HG03045 (cell line): ENCODE data around the gene CRYBG2.
"Not testable (repeated sequence)": the region's sequence is repeated elsewhere in the genome, so short reads cannot be mapped to it uniquely, and the experiment has no call there.

Source experiments
- ATAC-seq: cut with Tn5 transposase; IDR thresholded peaks from one replicate; pipeline ENCODE4 v1.9.1; 2021; ENCODE audit warnings: mild to moderate bottlenecking, moderate library complexity; ENCODE audit not compliant: unreplicated experiment

The CRYBG2 gene

GRCh38 chr1:26350701-26351589 lies 3.0 kb downstream of the CRYBG2 start:
- no peak for ATAC-seq

GRCh38 chr1:26350343-26350700 lies 3.6 kb downstream of the CRYBG2 start:
- no peak for ATAC-seq

- no peak for ATAC-seq
These were observed 4.1 kb downstream of the CRYBG2 start for GRCh38 chr1:26349877-26350244.

GRCh38 chr1:26349188-26349876 lies 4.6 kb downstream of the CRYBG2 start:
- no peak for ATAC-seq

GRCh38 chr1:26346274-26347033 lies 7.5 kb downstream of the CRYBG2 start:
- ATAC-seq: no peak

- no peak for ATAC-seq
These were observed 8.2 kb downstream of the CRYBG2 start for GRCh38 chr1:26345718-26346117.

- ATAC-seq: no peak
These were observed 9.6 kb downstream of the CRYBG2 start for GRCh38 chr1:26344147-26344920.

GRCh38 chr1:26340047-26340481 lies 13.9 kb downstream of the CRYBG2 start:
- no peak for ATAC-seq

GRCh38 chr1:26338670-26339069 lies 15.3 kb downstream of the CRYBG2 start:
- ATAC-seq: no peak

GRCh38 chr1:26337625-26338024 lies 16.3 kb downstream of the CRYBG2 start:
- no peak for ATAC-seq

GRCh38 chr1:26337206-26337535 lies 16.8 kb downstream of the CRYBG2 start:
- ATAC-seq: no peak

- no peak for ATAC-seq
These were observed 17.3 kb downstream of the CRYBG2 start for GRCh38 chr1:26336477-26337205.

GRCh38 chr1:26335774-26336476 lies 18.0 kb downstream of the CRYBG2 start:
- ATAC-seq: no peak

GRCh38 chr1:26333312-26333711 lies 20.6 kb downstream of the CRYBG2 start:
- not testable (repeated sequence) for ATAC-seq

- ATAC-seq: no peak
These were observed 23.7 kb downstream of the CRYBG2 start for GRCh38 chr1:26330276-26330675.

- not testable (repeated sequence) for ATAC-seq
These were observed 24.6 kb downstream of the CRYBG2 start for GRCh38 chr1:26329380-26329779.

- no peak for ATAC-seq
These were observed 25.3 kb downstream of the CRYBG2 start for GRCh38 chr1:26328597-26328996.

- no peak for ATAC-seq
These were observed 26.0 kb downstream of the CRYBG2 start for GRCh38 chr1:26327956-26328362.

GRCh38 chr1:26324550-26324949 lies 29.4 kb downstream of the CRYBG2 start:
- no peak for ATAC-seq

- no peak for ATAC-seq
These were observed 30.5 kb downstream of the CRYBG2 start for GRCh38 chr1:26323382-26323781.
